ENCODE results near the gene COL6A5. TPM values are rescaled to one million over a fixed set of nuclear protein-coding genes. Genes with fewer than 3 reads are reported as not detected.

COL6A5 gene
- total RNA-seq, 1 experiment from 2014 or later: not detected

GRCh38 chr3:130312374-130312773, 33.1 kb upstream of the COL6A5 start:
- intact Hi-C loops (cut with micrococcal nuclease): no loop called here
- no TSS peak for BruUV-seq (replicated peaks)
- ChIA-PET POLR2A (no interaction called here), CTCF (interaction anchor here (1.1 kb wide), 1 partner anchor 39 kb away, joined by 3 read pairs; no protein-coding TSS in a partner anchor)
- Mint-ChIP-seq H3K4me1 (ENCODE audit: insufficient read depth, unreplicated experiment) (no peaks in the 10 kb centered on the region), H3K27ac (ENCODE audit: low read depth, unreplicated experiment) (no peak overlapping the region), H3K9me3 (ENCODE audit: unreplicated experiment) (no peaks in the 10 kb centered on the region), H3K27me3 (ENCODE audit: insufficient read depth, unreplicated experiment) (no peaks in the 10 kb centered on the region), H3K4me3 (ENCODE audit: unreplicated experiment) (no peak overlapping the region), H3K36me3 (ENCODE audit: insufficient read depth, unreplicated experiment) (peaks cover 6% of the 10 kb centered on the region)
- TF ChIP-seq CTCF (IDR thresholded peaks at IDR 0.05; ENCODE audit: unreplicated experiment): no peak
- DNase-seq (ENCODE audit: unreplicated experiment): no peak

GRCh38 chr3:130316169-130316568, 29.3 kb upstream of the COL6A5 start:
- ChIA-PET POLR2A (no interaction called here), CTCF (interaction anchor here (0.6 to 0.7 kb wide), 2 partner anchors 251 to 623 kb away, joined by 3 to 5 read pairs; no protein-coding TSS in a partner anchor)
- BruUV-seq (replicated peaks): no TSS peak
- H3K4me3 Mint-ChIP-seq (ENCODE audit: unreplicated experiment): no peak overlapping the region
- no peak overlapping the region for H3K27ac Mint-ChIP-seq (ENCODE audit: low read depth, unreplicated experiment)
- no peaks in the 10 kb centered on the region for H3K4me1 Mint-ChIP-seq (ENCODE audit: insufficient read depth, unreplicated experiment)
- H3K9me3 Mint-ChIP-seq (ENCODE audit: unreplicated experiment): peaks cover 8% of the 10 kb centered on the region
- H3K36me3 Mint-ChIP-seq (ENCODE audit: insufficient read depth, unreplicated experiment): no peaks in the 10 kb centered on the region
- no peak for TF ChIP-seq CTCF (IDR thresholded peaks at IDR 0.05; ENCODE audit: unreplicated experiment)
- intact Hi-C loops (cut with micrococcal nuclease): no loop called here
- no peaks in the 10 kb centered on the region for H3K27me3 Mint-ChIP-seq (ENCODE audit: insufficient read depth, unreplicated experiment)
- no peak for DNase-seq (ENCODE audit: unreplicated experiment)

DNA sequence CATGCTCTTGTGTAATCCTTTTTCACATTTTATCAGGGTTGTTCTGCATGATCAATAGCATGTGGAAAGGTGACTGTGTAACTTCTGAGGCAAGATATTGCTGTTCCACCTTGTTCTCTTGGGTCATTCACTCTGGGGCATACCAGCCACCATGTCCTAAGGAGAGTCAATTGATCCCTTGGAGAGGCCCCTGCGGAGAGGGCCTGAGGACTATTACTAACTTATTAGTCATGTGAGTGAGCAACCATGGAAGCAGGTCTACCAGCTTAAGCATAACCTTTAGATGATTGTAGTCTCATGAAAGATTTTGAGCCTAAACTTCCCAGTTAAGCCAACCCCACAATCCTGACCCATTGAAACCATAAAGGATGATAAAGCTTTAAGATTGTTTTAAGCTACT, 22.0 kb upstream of the COL6A5 start:
- BruUV-seq (replicated peaks): no TSS peak
- H3K27ac Mint-ChIP-seq (ENCODE audit: low read depth, unreplicated experiment): no peak overlapping the region
- H3K9me3 Mint-ChIP-seq (ENCODE audit: unreplicated experiment): peaks cover 8% of the 10 kb centered on the region
- no peaks in the 10 kb centered on the region for H3K36me3 Mint-ChIP-seq (ENCODE audit: insufficient read depth, unreplicated experiment)
- H3K4me1 Mint-ChIP-seq (ENCODE audit: insufficient read depth, unreplicated experiment): no peaks in the 10 kb centered on the region
- H3K27me3 Mint-ChIP-seq (ENCODE audit: insufficient read depth, unreplicated experiment): no peaks in the 10 kb centered on the region
- POLR2A ChIA-PET: no interaction called here
- TF ChIP-seq CTCF (IDR thresholded peaks at IDR 0.05; ENCODE audit: unreplicated experiment): no peak
- DNase-seq (ENCODE audit: unreplicated experiment): no peak
- intact Hi-C loops (cut with micrococcal nuclease): no loop called here
- H3K4me3 Mint-ChIP-seq (ENCODE audit: unreplicated experiment): no peak overlapping the region
- CTCF ChIA-PET: no interaction called here

DNA sequence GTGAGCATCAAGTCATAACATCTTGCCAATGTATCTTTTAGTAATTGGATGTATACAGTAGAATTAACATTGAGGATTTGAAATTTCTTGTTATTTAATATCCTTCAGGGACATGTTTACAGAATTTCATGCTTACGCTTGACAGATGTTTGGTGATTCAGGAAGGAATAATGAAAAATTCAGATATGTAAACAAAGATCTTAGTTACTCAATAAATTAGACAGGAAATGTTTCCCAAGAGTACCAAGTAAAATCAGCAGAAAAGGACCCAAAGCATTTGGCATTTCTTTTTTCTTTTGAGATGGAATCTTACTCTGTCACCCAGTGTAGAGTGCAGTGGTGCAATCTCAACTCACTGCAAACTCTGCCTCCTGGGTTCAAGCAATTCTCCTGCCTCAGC, 4.7 kb upstream of the COL6A5 start:
- peak; percentile 22 for DNase-seq (ENCODE audit: unreplicated experiment)
- Mint-ChIP-seq H3K36me3 (ENCODE audit: insufficient read depth, unreplicated experiment) (no peaks in the 10 kb centered on the region), H3K27me3 (ENCODE audit: insufficient read depth, unreplicated experiment) (peaks cover 33% of the 10 kb centered on the region), H3K4me1 (ENCODE audit: insufficient read depth, unreplicated experiment) (no peaks in the 10 kb centered on the region), H3K4me3 (ENCODE audit: unreplicated experiment) (no peak overlapping the region), H3K9me3 (ENCODE audit: unreplicated experiment) (peaks cover 32% of the 10 kb centered on the region), H3K27ac (ENCODE audit: low read depth, unreplicated experiment) (no peak overlapping the region)
- TF ChIP-seq CTCF (IDR thresholded peaks at IDR 0.05; ENCODE audit: unreplicated experiment): no peak
- intact Hi-C loops (cut with micrococcal nuclease): no loop called here
- CTCF ChIA-PET: no interaction called here
- BruUV-seq (replicated peaks): no TSS peak
- POLR2A ChIA-PET: no interaction called here
